GM06990 (cell line): Measurements from ENCODE around the gene PSME2.
"Not testable (repeated sequence)": the region's sequence is repeated elsewhere in the genome, so short reads cannot be mapped to it uniquely, and the experiment has no call there.

ENCODE experiments used
- DNase-seq: peaks from one replicate; pipeline ENCODE4 v3.0.0-alpha.2; 2011; ENCODE audit not compliant: insufficient read length; ENCODE audit errors: extremely low read depth
- H3K27me3 ChIP-seq: replicated peaks from 2 replicates; pipeline ENCODE4 v1.6.0; 2011; ENCODE audit warnings: low read length; ENCODE audit not compliant: control insufficient read depth, insufficient read depth
- H3K36me3 ChIP-seq: 2 replicates; pipeline ENCODE4 v1.5.1; 2011; ENCODE audit warnings: low read length; ENCODE audit not compliant: control insufficient read depth, insufficient read depth
- H3K4me3 ChIP-seq: replicated peaks from 2 replicates; pipeline ENCODE4 v1.5.1; 2011; ENCODE audit warnings: low read depth, mild to moderate bottlenecking, control low read depth, low read length
- TF ChIP-seq, protein P1 (sequence below): IDR thresholded peaks from 2 replicates; pipeline ENCODE4 v1.5.1; 2011; ENCODE audit warnings: low read length, control low read depth, mild to moderate bottlenecking, inconsistent platforms; ENCODE audit not compliant: insufficient read depth, poor library complexity, severe bottlenecking

Gene PSME2

DNA sequence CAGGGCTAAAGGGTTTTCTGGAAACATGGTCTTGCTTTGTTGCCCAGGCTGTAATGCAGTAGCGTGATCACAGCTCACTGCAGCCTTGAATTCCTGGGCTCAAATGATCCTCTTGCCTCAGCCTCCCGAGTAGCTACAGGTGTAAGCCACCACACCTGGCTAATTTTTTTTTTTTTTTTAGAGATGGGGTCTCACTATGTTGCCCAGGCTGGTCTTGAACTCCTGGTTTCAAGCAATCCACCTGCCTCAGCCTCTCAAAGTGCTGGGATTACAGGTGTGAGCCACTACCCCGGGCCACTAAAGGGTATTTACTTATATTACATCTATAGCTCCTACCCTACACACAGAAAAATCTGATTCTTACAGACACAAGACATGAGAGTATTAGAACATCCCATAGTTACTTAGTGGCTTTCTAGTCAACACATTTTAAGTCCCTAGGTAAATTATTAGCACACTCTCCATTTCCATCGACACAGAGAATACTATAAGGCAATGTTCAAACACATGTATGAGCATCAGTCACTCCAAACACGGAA lies 38.0 kb downstream of the PSME2 start:
- Histone ChIP-seq H3K36me3 (peaks cover 3% of the 10 kb centered on the region), H3K27me3 (no peaks in the 10 kb centered on the region), H3K4me3 (no peak overlapping the region)
- TF ChIP-seq, protein P1, sequence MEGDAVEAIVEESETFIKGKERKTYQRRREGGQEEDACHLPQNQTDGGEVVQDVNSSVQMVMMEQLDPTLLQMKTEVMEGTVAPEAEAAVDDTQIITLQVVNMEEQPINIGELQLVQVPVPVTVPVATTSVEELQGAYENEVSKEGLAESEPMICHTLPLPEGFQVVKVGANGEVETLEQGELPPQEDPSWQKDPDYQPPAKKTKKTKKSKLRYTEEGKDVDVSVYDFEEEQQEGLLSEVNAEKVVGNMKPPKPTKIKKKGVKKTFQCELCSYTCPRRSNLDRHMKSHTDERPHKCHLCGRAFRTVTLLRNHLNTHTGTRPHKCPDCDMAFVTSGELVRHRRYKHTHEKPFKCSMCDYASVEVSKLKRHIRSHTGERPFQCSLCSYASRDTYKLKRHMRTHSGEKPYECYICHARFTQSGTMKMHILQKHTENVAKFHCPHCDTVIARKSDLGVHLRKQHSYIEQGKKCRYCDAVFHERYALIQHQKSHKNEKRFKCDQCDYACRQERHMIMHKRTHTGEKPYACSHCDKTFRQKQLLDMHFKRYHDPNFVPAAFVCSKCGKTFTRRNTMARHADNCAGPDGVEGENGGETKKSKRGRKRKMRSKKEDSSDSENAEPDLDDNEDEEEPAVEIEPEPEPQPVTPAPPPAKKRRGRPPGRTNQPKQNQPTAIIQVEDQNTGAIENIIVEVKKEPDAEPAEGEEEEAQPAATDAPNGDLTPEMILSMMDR: no peak
- no peak for DNase-seq

DNA sequence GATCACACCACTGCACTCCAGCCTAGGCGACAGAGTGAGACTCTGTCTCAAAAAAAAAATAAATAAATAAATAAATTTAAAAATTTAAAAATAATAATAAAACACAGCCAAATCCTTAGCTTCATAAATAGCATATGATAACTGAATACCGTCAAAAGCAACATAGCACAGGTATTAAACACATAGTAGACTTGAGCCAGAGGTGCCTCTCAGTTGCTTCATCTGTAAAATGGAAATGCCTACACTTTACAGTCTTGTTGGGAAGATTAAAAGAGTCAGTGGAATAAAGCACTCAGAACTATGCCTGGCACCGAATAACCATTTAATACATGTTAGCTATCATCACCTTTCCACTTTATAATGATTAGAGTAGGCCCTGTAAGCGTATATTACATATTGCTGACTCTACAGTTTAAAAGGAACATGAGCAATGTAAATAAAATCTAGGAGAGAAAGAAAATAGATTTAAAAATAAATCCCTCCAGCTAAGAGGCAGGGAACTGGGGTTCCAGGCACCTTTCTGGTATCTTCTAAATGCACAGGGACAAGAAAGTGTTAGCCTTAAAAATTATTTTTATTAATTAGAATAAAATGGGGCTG lies 39.6 kb downstream of the PSME2 start:
- H3K36me3 ChIP-seq: peaks cover 12% of the 10 kb centered on the region
- H3K27me3 ChIP-seq: no peaks in the 10 kb centered on the region
- TF ChIP-seq, protein P1: no peak
- H3K4me3 ChIP-seq: no peak overlapping the region
- DNase-seq: no peak

GRCh38 chr14:24105609-24106239 lies 40.7 kb downstream of the PSME2 start:
- peaks cover 12% of the 10 kb centered on the region for H3K36me3 ChIP-seq
- H3K27me3 ChIP-seq, DNase-seq, H3K4me3 ChIP-seq: not testable (repeated sequence)

GRCh38 chr14:24103451-24103850 lies 43.0 kb downstream of the PSME2 start:
- peaks cover 32% of the 10 kb centered on the region for H3K36me3 ChIP-seq
- no peak for DNase-seq
- TF ChIP-seq, protein P1: no peak
- H3K27me3 ChIP-seq: no peaks in the 10 kb centered on the region
- no peak overlapping the region for H3K4me3 ChIP-seq

GRCh38 chr14:24102357-24103048 lies 43.9 kb downstream of the PSME2 start:
- peaks cover 37% of the 10 kb centered on the region for H3K36me3 ChIP-seq
- TF ChIP-seq, protein P1: no peak
- H3K4me3 ChIP-seq: no peak overlapping the region
- DNase-seq: no peak
- H3K27me3 ChIP-seq: no peaks in the 10 kb centered on the region

DNA sequence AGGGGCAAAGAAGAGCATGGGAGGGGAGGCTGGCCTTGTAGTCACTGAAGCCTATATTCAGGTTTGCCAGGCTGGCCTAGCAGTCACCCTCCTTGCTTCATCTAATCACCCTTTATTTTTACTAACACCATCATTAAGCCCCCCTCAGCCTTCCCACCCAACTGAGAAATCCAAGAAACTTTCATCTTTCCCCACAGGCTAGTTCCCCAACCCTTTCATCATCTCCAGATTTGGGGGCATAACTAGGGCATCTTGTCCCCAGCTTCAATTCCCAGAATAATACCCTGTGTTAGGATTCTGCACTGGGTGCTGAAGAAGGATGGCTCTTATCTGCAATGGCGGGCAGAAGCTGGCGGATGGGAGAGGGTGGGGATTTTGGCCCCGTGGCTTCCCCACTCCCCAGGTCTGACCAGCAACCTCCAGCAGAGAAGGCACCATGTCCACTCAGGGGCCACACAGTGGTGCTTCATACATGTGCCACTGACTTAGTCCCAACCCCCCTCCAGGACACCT lies 45.4 kb downstream of the PSME2 start:
- peaks cover 41% of the 10 kb centered on the region for H3K36me3 ChIP-seq
- TF ChIP-seq, protein P1: no peak
- no peak for DNase-seq
- H3K4me3 ChIP-seq: no peak overlapping the region
- H3K27me3 ChIP-seq: no peaks in the 10 kb centered on the region
